H9 (cell line): ENCODE measurements around the gene AKR1B15. TPM values are rescaled to one million over a fixed set of nuclear protein-coding genes. Genes with fewer than 3 reads are reported as not detected.

Experiments used
- DNase-seq: peaks from one replicate; pipeline ENCODE4 v3.0.0-alpha.2; 2017
- H2AFZ ChIP-seq: one replicate; pipeline ENCODE4 v1.6.1; 2013; ENCODE audit warnings: mild to moderate bottlenecking, low read length, control low read depth, moderate library complexity
- H2AK5ac ChIP-seq: 2 replicates; pipeline ENCODE4 v1.6.1; 2013; ENCODE audit warnings: low read length, control low read depth, mixed read lengths; ENCODE audit not compliant: insufficient read length
- H2BK120ac ChIP-seq: one replicate; pipeline ENCODE4 v1.6.1; 2013; ENCODE audit warnings: low read depth, mild to moderate bottlenecking, low read length, control low read depth, inconsistent platforms; ENCODE audit not compliant: poor library complexity, severe bottlenecking
- H2BK12ac ChIP-seq: 2 replicates; pipeline ENCODE4 v1.6.1; 2013; ENCODE audit warnings: low read length, control low read depth, mixed read lengths, low read depth; ENCODE audit not compliant: insufficient read length
- H2BK15ac ChIP-seq: 2 replicates; pipeline ENCODE4 v1.6.1; 2013; ENCODE audit warnings: low read depth, low read length, control low read depth
- H2BK20ac ChIP-seq: one replicate; pipeline ENCODE4 v1.6.1; 2013; ENCODE audit warnings: low read depth, mild to moderate bottlenecking, low read length, control low read depth, inconsistent platforms; ENCODE audit not compliant: poor library complexity, severe bottlenecking
- H2BK5ac ChIP-seq: 2 replicates; pipeline ENCODE4 v1.6.1; 2013; ENCODE audit warnings: low read length, control low read depth, mixed read lengths; ENCODE audit not compliant: insufficient read length
- H3K14ac ChIP-seq: 2 replicates; pipeline ENCODE4 v1.6.1; 2013; ENCODE audit warnings: low read length, control low read depth; ENCODE audit not compliant: insufficient read depth
- H3K18ac ChIP-seq: 2 replicates; pipeline ENCODE4 v1.6.1; 2013; ENCODE audit warnings: low read depth, mild to moderate bottlenecking, mixed read lengths, low read length, control low read depth; ENCODE audit not compliant: insufficient read length
- H3K23ac ChIP-seq: 2 replicates; pipeline ENCODE4 v1.6.1; 2013; ENCODE audit warnings: low read length, control low read depth, mixed read lengths, low read depth; ENCODE audit not compliant: insufficient read length
- H3K23me2 ChIP-seq: 2 replicates; pipeline ENCODE4 v1.6.1; 2013; ENCODE audit warnings: low read depth, mild to moderate bottlenecking, mixed read lengths, low read length, control low read depth; ENCODE audit not compliant: insufficient read length, poor library complexity, severe bottlenecking
- H3K27ac ChIP-seq: 2 replicates; pipeline ENCODE4 v1.5.1; 2013; ENCODE audit warnings: low read length, control low read depth, mixed read lengths, low read depth; ENCODE audit not compliant: insufficient read length
- H3K27me3 ChIP-seq: 2 replicates; pipeline ENCODE4 v1.6.1; 2013; ENCODE audit warnings: low read length, control low read depth, inconsistent platforms; ENCODE audit not compliant: insufficient read depth
- H3K4ac ChIP-seq: 2 replicates; pipeline ENCODE4 v1.6.1; 2013; ENCODE audit warnings: low read depth, mild to moderate bottlenecking, control low read depth, inconsistent platforms, low read length, moderate library complexity
- H3K4me1 ChIP-seq: 2 replicates; pipeline ENCODE4 v1.6.1; 2013; ENCODE audit warnings: low read length, control low read depth, inconsistent platforms; ENCODE audit not compliant: insufficient read depth
- H3K4me2 ChIP-seq: 2 replicates; pipeline ENCODE4 v1.6.1; 2013; ENCODE audit warnings: low read length, control low read depth, mixed read lengths; ENCODE audit not compliant: insufficient read length, insufficient read depth
- H3K56ac ChIP-seq: 2 replicates; pipeline ENCODE4 v1.6.1; 2013; ENCODE audit warnings: low read depth, mild to moderate bottlenecking, mixed read lengths, low read length, control low read depth; ENCODE audit not compliant: insufficient read length
- H3K79me1 ChIP-seq: 2 replicates; pipeline ENCODE4 v1.6.1; 2013; ENCODE audit warnings: low read depth, mild to moderate bottlenecking, moderate library complexity, low read length, control low read depth, inconsistent platforms; ENCODE audit not compliant: insufficient read depth, poor library complexity, severe bottlenecking
- H3K79me2 ChIP-seq: 2 replicates; pipeline ENCODE4 v1.6.1; 2013; ENCODE audit warnings: low read length, control low read depth, inconsistent platforms; ENCODE audit not compliant: insufficient read depth
- H3K9ac ChIP-seq: 2 replicates; pipeline ENCODE4 v1.6.1; 2013; ENCODE audit warnings: low read length, control low read depth, mixed read lengths; ENCODE audit not compliant: insufficient read length; ENCODE audit errors: extremely low read depth
- H3K9me3 ChIP-seq: one replicate; pipeline ENCODE4 v1.6.1; 2013; ENCODE audit warnings: low read depth, low read length, inconsistent platforms; ENCODE audit not compliant: control insufficient read depth
- H3T11ph ChIP-seq: one replicate; pipeline ENCODE4 v1.6.1; 2013; ENCODE audit warnings: mild to moderate bottlenecking, low read length, control low read depth, inconsistent platforms
- H4K20me1 ChIP-seq: one replicate; pipeline ENCODE4 v1.6.1; 2013; ENCODE audit not compliant: control insufficient read depth, insufficient read length, insufficient read depth
- H4K5ac ChIP-seq: 2 replicates; pipeline ENCODE4 v1.6.1; 2013; ENCODE audit warnings: low read depth, mild to moderate bottlenecking, mixed read lengths, low read length, control low read depth; ENCODE audit not compliant: insufficient read length
- H4K8ac ChIP-seq: replicated peaks from 2 replicates; pipeline ENCODE4 v1.6.1; 2013; ENCODE audit warnings: low read length, control low read depth, mixed read lengths, low read depth; ENCODE audit not compliant: insufficient read length
- H4K91ac ChIP-seq: 2 replicates; pipeline ENCODE4 v1.6.1; 2013; ENCODE audit warnings: low read depth, mild to moderate bottlenecking, moderate library complexity, mixed read lengths, low read length, control low read depth; ENCODE audit not compliant: insufficient read length
- H3K27ac Mint-ChIP-seq, 3 experiments: 2 replicates in 2 of 3; 3 replicates in 1 of 3; pipeline ENCODE4 v1.8.0; 2020 to 2021; ENCODE audit warnings: mixed read lengths in 3 of 3, mild to moderate bottlenecking in 1 of 3, moderate library complexity in 1 of 3
- H3K27me3 Mint-ChIP-seq: 2 replicates; pipeline ENCODE4 v1.8.0; 2021; ENCODE audit warnings: low read depth, mild to moderate bottlenecking, moderate library complexity, mixed read lengths
- H3K36me3 Mint-ChIP-seq, 3 experiments: 2 replicates in 2 of 3; 3 replicates in 1 of 3; pipeline ENCODE4 v1.8.0; 2020 to 2021; ENCODE audit warnings: low read depth in 3 of 3, mixed read lengths in 3 of 3; ENCODE audit not compliant: insufficient read depth in 1 of 3
- H3K4me1 Mint-ChIP-seq, 2 experiments: 2 replicates each; pipeline ENCODE4 v1.8.0; 2020; ENCODE audit warnings: mixed read lengths in 2 of 2
- H3K4me3 Mint-ChIP-seq, 2 experiments: 2 replicates in 1 of 2; 3 replicates in 1 of 2; pipeline ENCODE4 v1.8.0; 2020 to 2021; ENCODE audit warnings: mild to moderate bottlenecking in 2 of 2, mixed read lengths in 2 of 2, moderate library complexity in 1 of 2
- H3K9me3 Mint-ChIP-seq, 2 experiments: 2 replicates in 1 of 2; 3 replicates in 1 of 2; pipeline ENCODE4 v1.8.0; 2020; ENCODE audit warnings: mild to moderate bottlenecking in 2 of 2, mixed read lengths in 2 of 2, moderate library complexity in 1 of 2
- CTCF ChIP-seq: fragments of 200-600 bp; sonication (generic); conservative IDR thresholded peaks from 3 replicates; pipeline ENCODE4 v1.8.0; 2021; ENCODE audit warnings: antibody characterized with exemption, mild to moderate bottlenecking
- WGBS: extraction: QIAGEN DNeasy Blood & Tissue Kit; methylation state at CpG from one replicate; pipeline ENCODE4 v1.1.7; 2013; ENCODE audit warnings: missing lambda C conversion rate, low lambda C conversion rate, mixed read lengths; ENCODE audit not compliant: insufficient read length; ENCODE audit errors: extremely low coverage; 5-methylcytosine and 5-hydroxymethylcytosine counted together
- total RNA-seq: library from RNA; stranded (reverse); gene quantifications from 2 replicates; pipeline ENCODE4 v1.2.1, GENCODE V29; 2021

Gene AKR1B15
- total RNA-seq, 1 experiment from 2014 or later, result not detected

- Histone ChIP-seq H3K4ac (no peak overlapping the region), H2BK120ac (no peak overlapping the region), H2AFZ (no peak overlapping the region), H2BK12ac (no peak overlapping the region), H3K79me2 (no peaks in the 10 kb centered on the region), H3K4me1 (no peaks in the 10 kb centered on the region), H3K9ac (no peak overlapping the region), H3K23me2 (no peaks in the 10 kb centered on the region), H2AK5ac (no peak overlapping the region), H3K27me3 (no peaks in the 10 kb centered on the region), H4K20me1 (no peaks in the 10 kb centered on the region), H3T11ph (no peak overlapping the region), H3K23ac (no peak overlapping the region), H3K14ac (no peak overlapping the region), H4K8ac (no peak overlapping the region), H3K9me3 (no peaks in the 10 kb centered on the region), H4K91ac (no peak overlapping the region), H3K79me1 (no peaks in the 10 kb centered on the region), H2BK15ac (no peak overlapping the region), H3K18ac (no peak overlapping the region), H2BK20ac (no peak overlapping the region), H2BK5ac (no peak overlapping the region), H3K4me2 (no peak overlapping the region), H4K5ac (no peak overlapping the region), H3K27ac (no peak overlapping the region), H3K56ac (no peak overlapping the region)
- no peak overlapping the region for H3K4me3 Mint-ChIP-seq
- TF ChIP-seq CTCF, result no peak
- no peaks in the 10 kb centered on the region for H3K9me3 Mint-ChIP-seq
- WGBS, result no CpG with 5 or more reads among the region's 1 CpG
- H3K4me1 Mint-ChIP-seq, result peaks cover 0 to 6% of the 10 kb centered on the region in 2 experiments; a peak in 2 of 4 replicates
- peak overlapping the region in 1 of 3 experiments; percentile 8; a peak in 1 of 7 replicates for H3K27ac Mint-ChIP-seq
- DNase-seq, result no peak
- H3K27me3 Mint-ChIP-seq, result peaks cover 11% of the 10 kb centered on the region
- H3K36me3 Mint-ChIP-seq, result no peaks in the 10 kb centered on the region
Observed at GRCh38 chr7:134533288-134533771, 15.6 kb upstream of the AKR1B15 start.
